Stimulated activated naive CD4-positive, alpha-beta T cell (primary cell): Measurements from ENCODE around the gene GBP1.
"Not testable (repeated sequence)": the region's sequence is repeated elsewhere in the genome, so short reads cannot be mapped to it uniquely, and the experiment has no call there.

Experiments
- DNase-seq, 6 experiments: peaks; one replicate each; lab custom pipeline; 2025; lab: John Stamatoyannopoulos, UW

GBP1 gene, protein sequence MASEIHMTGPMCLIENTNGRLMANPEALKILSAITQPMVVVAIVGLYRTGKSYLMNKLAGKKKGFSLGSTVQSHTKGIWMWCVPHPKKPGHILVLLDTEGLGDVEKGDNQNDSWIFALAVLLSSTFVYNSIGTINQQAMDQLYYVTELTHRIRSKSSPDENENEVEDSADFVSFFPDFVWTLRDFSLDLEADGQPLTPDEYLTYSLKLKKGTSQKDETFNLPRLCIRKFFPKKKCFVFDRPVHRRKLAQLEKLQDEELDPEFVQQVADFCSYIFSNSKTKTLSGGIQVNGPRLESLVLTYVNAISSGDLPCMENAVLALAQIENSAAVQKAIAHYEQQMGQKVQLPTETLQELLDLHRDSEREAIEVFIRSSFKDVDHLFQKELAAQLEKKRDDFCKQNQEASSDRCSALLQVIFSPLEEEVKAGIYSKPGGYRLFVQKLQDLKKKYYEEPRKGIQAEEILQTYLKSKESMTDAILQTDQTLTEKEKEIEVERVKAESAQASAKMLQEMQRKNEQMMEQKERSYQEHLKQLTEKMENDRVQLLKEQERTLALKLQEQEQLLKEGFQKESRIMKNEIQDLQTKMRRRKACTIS

DNA sequence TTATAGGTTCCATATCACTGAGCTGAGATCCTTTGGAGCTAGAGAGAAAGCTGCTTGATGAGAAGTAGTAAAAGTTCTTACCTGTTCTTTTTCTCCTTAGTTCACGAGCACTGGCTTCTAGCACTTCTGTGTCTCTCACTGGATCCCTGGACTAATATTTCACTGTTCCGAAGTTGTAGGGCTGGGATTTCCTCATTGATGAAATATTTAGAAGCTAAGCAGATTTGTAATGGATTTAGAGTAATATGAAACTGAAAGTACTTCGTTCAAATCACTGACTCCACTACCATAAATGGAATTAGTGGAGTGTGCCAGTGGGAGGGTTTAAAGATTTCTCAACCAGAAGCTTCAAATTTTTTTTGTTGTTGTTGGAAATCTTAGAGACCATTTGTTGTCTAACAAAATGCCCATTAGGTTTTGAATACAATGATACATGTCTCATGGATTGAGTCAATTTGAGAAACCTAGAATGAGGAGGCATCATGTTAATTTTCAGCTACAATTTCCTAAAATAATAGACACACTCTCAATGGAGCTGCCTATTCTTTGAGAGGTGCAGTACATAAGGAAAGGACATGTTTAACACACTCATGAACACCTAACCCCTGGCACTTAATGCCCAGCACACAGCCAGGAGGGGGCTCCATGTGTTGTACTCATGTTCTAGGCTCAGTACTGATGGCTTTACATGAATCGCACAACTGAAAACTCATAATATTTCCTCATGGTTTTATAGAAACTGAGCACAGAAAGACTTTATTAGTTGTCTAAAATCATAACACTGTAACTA is at the start of gene GBP1:
GBP1 (minus strand) TSS at position 130 of the 790 bp plus-strand sequence. CDS start 1,974 bp downstream, outside the sequence.
- peak in 3 of 6 experiments; percentile 19 to 53 (median 50) for DNase-seq

- DNase-seq, result no peak
These were observed 49.7 kb upstream of the GBP1 start for GRCh38 chr1:89114662-89115061.

DNA sequence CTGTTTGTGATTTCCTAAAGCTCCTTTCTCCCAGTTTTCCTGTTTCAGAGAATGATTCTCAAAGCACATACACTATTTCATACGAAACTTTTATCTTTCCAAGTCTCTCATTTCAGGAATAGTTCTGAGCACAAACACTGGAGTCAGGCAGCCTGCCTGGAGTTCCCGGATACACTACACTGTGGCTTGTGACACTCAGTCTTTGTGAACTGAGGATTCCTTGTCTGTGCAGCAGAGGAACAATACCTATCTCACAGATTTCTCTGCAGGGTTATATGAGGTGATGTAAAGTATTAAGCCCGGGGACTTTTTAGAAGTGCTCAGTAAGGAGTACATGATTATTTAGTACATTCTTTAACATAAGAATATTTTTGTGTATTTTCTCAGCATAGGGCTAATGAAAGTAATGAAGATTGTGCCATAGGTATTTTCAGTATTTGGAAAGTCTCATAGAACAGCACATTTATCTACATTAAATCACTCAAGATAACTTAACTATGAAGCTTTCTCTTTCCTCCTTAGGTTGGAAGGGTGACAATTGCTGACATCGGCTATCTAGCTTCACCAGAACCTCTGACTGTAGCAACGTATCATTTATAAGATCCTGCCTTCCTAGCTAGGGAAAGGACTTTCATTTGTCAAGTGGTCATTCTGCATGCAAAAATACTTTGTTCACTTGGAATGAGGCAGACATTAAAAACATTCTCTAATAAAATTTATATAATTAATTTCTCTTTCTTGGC is 48.0 kb upstream of the GBP1 start:
- DNase-seq, result no peak

GRCh38 chr1:89104687-89105086 is 39.7 kb upstream of the GBP1 start:
- DNase-seq, result no peak

DNA sequence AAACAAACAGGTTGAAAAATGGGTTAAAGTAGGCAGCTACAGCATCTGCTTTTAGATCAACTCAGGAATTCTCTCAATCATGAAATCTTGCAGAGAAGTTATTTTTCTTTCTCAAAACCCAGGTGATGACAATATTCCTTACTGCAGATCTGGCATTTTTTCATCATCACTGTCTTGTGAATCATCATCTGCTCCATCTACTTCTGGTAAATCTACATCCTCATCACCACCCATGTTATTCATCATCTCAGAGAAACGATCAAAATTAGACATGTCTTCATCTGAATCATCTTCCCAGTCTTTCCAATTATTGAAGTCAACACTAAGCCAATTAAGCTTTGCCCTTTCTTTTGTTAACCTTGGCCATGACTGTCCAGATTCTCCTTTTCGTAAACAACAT is 39.1 kb upstream of the GBP1 start:
- no peak for DNase-seq

- no peak for DNase-seq
These were observed 37.0 kb upstream of the GBP1 start for GRCh38 chr1:89102021-89102420.

- DNase-seq, result no peak
These were observed 35.4 kb upstream of the GBP1 start for GRCh38 chr1:89100412-89100811.

- no peak for DNase-seq
These were observed 33.8 kb upstream of the GBP1 start for GRCh38 chr1:89098857-89099256.

DNA sequence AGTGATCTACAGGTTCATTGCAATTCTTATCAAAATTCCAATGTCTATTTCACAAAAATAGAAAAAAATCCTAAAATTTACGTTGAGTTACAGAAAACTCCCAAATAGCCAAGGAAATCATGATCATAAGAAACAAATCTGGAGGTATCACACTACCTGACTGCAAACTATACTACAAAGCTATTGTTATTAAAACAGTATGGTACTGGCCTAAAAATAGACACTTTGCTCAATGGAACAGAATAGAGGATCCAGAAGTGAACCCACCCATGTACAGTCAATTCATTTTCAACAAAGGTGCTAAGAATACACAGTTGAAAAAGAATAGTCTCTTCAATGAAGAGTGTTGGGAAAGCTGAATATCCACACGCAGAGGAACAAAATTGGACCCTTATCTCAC is 30.7 kb upstream of the GBP1 start:
- no peak for DNase-seq

DNA sequence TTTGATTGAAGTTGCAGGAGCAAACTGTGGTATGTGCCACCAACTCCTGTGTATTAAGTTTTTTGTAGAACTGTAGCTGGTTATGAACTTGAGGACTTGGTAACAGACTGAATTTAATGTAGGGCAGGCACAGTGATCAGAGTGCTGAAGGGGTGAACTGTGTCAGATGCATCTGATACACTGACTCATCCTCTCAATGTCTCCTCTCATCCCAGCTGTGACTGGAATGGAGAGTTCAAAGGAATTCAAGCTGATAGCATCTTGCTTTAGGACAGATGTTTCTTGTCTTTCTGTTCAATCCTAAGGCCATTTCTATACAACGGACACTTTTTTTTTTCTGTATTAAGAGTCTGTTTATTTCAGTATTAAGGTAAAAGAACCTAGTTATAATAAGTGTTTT is 25.0 kb upstream of the GBP1 start:
- no peak for DNase-seq

GRCh38 chr1:89088572-89088971 is 23.6 kb upstream of the GBP1 start:
- no peak for DNase-seq

GRCh38 chr1:89087241-89087640 is 22.2 kb upstream of the GBP1 start:
- no peak for DNase-seq

DNA sequence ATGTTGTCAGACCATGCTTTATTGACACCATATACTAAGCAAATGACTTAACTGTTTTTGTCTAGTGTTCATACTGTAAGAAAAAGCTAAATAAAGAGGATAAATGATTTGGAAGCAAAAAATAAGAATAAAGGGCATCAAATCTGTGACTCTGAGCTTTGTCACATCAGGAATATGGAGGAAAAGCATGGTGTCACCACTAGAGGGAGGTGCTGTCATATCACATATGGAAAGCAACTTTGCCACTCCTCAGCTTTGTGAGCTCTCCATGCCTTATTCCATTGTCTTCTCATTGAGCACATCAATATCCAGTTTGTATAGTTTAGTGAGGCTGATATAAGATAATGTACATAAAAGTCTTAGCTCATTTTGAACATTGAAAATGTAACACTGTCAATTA is 20.8 kb upstream of the GBP1 start:
- DNase-seq, result peak in 4 of 6 experiments; percentile 4 to 42 (median 16)

DNA sequence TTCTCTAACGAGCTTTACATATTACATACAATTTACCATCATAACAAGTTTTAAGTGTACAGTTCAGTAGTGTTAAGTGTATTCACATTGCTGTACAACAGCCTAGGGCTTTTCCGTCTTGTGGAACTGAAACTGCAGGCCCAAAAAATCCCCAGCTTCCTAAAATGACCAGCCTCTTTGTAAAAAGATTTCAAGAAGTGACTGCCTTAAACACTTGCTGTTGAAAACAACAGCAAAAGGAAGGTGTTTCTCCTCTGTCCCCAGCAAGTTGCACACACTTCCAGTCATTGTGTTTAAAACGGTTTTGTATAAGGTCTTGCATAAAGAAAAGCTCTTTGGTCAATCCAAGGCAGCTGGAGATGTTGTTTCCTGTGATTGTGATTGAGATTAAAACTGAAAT is 16.0 kb upstream of the GBP1 start:
- DNase-seq, result no peak

DNA sequence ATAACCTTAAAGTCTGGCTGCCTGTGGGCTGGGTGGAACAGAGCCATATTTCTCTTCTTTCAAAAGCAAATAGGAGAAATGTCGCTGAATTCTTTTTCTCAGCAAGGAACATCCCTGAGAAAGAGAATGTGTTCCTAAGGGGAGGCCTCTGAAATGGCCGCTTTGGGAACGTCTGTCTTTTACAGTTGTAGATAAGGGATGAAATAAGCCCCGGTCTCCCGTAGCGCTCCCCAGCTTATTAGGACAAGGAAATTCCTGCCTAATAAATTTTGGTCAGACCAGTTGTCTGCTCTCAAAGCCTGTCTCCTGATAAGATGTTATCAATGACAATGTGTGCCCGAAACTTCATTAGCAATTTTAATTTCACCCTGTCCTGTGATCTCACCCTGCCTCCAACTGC is 15.1 kb upstream of the GBP1 start:
- DNase-seq, result not testable (repeated sequence)

- not testable (repeated sequence) for DNase-seq
These were observed 7.6 kb upstream of the GBP1 start for GRCh38 chr1:89072466-89073065.

DNA sequence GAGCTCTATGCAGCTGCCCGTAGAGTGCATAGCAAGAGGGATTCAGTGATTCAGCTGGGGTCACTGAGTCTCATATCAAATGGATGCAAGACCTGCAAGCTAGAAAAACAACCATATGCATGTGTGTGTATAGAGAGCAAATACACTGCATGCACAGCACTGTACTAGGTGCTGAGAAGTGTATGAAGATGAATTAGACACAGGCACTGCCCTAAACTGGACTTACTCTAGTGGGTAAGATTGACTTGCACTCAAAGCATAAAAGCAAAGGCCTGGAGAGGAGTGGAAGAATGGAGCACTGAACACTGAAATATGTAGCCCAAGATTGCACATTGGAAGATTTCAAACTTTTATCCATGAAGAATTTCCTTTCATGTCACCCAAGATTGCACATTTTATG is 5.5 kb upstream of the GBP1 start:
- DNase-seq, result no peak

GRCh38 chr1:89069951-89070350 is 4.9 kb upstream of the GBP1 start:
- DNase-seq, result peak in 3 of 6 experiments; percentile 3 to 24 (median 20)

DNA sequence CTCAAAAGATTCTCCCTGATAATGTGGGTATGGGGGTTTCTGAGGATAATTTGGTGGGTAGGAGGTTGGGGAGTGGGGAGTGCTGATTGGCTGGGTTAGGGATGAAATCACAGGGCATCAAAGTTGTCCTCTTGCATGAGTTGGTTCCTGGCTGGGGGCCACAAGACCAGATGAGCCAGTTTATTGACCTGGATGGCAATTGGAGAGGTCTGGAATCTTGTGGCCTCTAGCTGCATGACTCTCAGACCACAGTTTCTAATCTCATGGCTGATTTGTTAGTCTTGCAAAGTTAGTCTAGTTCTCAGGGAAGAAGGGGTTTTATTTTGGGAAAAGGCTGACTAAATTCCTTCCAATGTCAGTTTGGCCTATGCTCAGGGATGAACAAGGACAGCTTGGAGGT is 3.3 kb upstream of the GBP1 start:
- DNase-seq, result no peak

DNA sequence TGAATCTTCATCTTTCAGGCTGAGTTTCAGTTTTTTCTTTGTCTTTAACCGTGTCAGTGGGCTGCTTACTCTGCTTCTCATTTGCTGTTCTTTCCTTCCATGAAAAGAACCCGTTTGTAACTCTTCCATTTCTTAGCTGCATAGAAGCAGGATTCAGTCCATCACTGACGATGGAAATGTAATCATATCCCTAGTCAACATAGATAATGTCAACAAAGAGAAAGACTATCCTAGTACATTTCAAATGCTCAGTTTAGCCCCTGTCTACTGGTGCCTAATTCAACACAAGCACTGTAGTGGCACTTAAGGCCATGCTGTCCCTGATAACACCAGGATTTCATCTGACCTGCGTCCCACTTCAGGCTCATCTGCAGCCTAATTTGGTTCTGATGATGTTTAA is 376 bp downstream of the GBP1 start:
- DNase-seq, result peak in 2 of 6 experiments; percentile 9 to 50

- DNase-seq, result no peak
These were observed 1.9 kb downstream of the GBP1 start for GRCh38 chr1:89063094-89063493.

- DNase-seq, result no peak
These were observed 4.9 kb downstream of the GBP1 start for GRCh38 chr1:89060091-89060490.
